Transverse colon (tissue), 4 donors: ENCODE data around the gene USP48.

ENCODE experiments used
- CTCF ChIP-seq, 5 experiments: fragments of 200-600 bp in 3 of 5; fragments of 450-650 bp in 2 of 5; sonication (generic) in 3 of 5; IDR thresholded peaks; 1 replicate in 2 of 5; 2 replicates in 3 of 5; pipeline ENCODE4 v1.5.1; 2016 to 2017; ENCODE audit warnings: antibody characterized with exemption in 5 of 5, inconsistent platforms in 3 of 5, mild to moderate bottlenecking in 2 of 5, moderate library complexity in 1 of 5
- EP300 ChIP-seq: sonication (generic); formaldehyde crosslinking; IDR thresholded peaks from one replicate; pipeline ENCODE4 v1.6.1; 2017; ENCODE audit warnings: antibody characterized with exemption, low read depth
- POLR2AphosphoS5 ChIP-seq, 3 donors: sonication (generic); formaldehyde crosslinking; IDR thresholded peaks; one replicate each; pipeline ENCODE4 v1.6.1; 2016; ENCODE audit warnings: antibody characterized with exemption in 3 of 3

DNA sequence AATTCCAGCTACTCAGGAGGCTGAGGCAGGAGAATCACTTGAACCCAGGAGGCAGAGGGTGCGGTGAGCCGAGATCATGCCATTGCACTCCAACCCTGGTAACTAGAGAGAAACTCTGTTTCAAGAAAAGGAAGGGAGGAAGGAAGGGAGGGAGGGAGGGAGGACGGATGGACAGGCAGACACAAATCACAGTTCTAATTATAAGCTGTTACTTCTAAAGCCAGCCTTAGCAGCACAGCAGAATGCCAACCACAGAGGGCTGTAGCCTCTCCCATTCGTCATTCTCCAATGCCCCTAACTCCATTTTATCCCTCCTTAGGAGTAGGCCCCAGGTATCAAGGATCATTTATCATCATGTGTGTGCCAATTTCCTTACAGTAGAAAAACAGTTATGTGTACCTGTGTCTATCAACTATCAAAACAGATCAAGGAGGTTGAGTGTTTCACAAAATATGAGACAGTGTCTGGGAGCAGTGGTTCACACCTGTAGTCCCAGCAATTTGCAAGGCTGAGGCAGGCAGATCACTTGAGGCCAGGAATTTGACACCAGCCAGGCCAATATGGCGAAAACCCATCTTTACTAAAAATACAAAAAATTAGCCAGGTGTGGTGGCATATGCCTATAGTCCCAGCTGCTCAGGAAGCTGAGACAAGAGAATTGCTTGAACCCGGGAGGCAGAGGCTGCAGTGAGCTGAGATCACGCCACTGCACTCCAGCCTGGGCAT lies 19.1 kb downstream of the USP48 start:
- no peak for TF ChIP-seq POLR2AphosphoS5 (IDR thresholded peaks at IDR 0.05)
- TF ChIP-seq EP300, result no peak
- no peak for TF ChIP-seq CTCF (IDR thresholded peaks at IDR 0.05)
